Sigmoid colon (tissue), 7 donors: ENCODE data around the gene SUN2. TPM values are rescaled to one million over a fixed set of nuclear protein-coding genes. Genes with fewer than 3 reads are reported as not detected.

Experiments
- DNase-seq: peaks from one replicate; pipeline ENCODE4 v3.0.0-alpha.2; 2019
- H3K27ac ChIP-seq, 4 donors: fragments of 200-600 bp; sonication (generic); one replicate each; pipeline ENCODE4 v1.5.1; 2016 to 2019; ENCODE audit warnings: mild to moderate bottlenecking in 1 of 4
- H3K27me3 ChIP-seq, 3 donors: fragments of 200-600 bp; sonication (generic); one replicate each; pipeline ENCODE4 v1.5.1; 2019; ENCODE audit warnings: mild to moderate bottlenecking in 1 of 3
- H3K36me3 ChIP-seq, 4 donors: fragments of 200-600 bp; sonication (generic); one replicate each; pipeline ENCODE4 v1.5.1; 2016 to 2019
- H3K4me1 ChIP-seq, 4 donors: fragments of 200-600 bp; sonication (generic); one replicate each; pipeline ENCODE4 v1.5.1; 2017 to 2019
- H3K4me3 ChIP-seq, 4 donors: fragments of 200-600 bp; sonication (generic); one replicate each; pipeline ENCODE4 v1.5.1; 2017 to 2019; ENCODE audit warnings: mild to moderate bottlenecking in 2 of 4, moderate library complexity in 1 of 4
- H3K9me3 ChIP-seq, 4 donors: fragments of 200-600 bp in 3 of 4; sonication (generic) in 3 of 4; one replicate each; pipeline versions ENCODE4 v1.5.1 to v1.6.1; 2013 to 2019
- CTCF ChIP-seq, 4 experiments: fragments of 450-650 bp in 3 of 4; fragments of 200-600 bp in 1 of 4; IDR thresholded peaks; one replicate each; pipeline ENCODE4 v1.5.1; 2016 to 2019; ENCODE audit warnings: antibody characterized with exemption in 4 of 4, mild to moderate bottlenecking in 3 of 4, moderate library complexity in 2 of 4
- EP300 ChIP-seq, 4 donors: sonication (generic); formaldehyde crosslinking; IDR thresholded peaks; one replicate each; pipeline ENCODE4 v1.6.1; 2017; ENCODE audit warnings: antibody characterized with exemption in 4 of 4
- POLR2A ChIP-seq, 2 donors: fragments of 450-650 bp; IDR thresholded peaks; one replicate each; pipeline ENCODE4 v1.6.1; 2016; ENCODE audit warnings: antibody characterized with exemption in 2 of 2, mild to moderate bottlenecking in 2 of 2, moderate library complexity in 2 of 2
- POLR2AphosphoS5 ChIP-seq, 4 donors: sonication (generic); formaldehyde crosslinking; IDR thresholded peaks; one replicate each; pipeline ENCODE4 v1.6.1; 2017; ENCODE audit warnings: antibody characterized with exemption in 4 of 4
- WGBS, 2 donors: extraction: QIAGEN DNeasy Blood & Tissue Kit; methylation state at CpG; one replicate each; pipeline ENCODE4 v1.1.7; 2013; 5-methylcytosine and 5-hydroxymethylcytosine counted together
- intact Hi-C: fragments of 100-400 bp; cut with DNase I; formaldehyde crosslinking; loops from one replicate; pipeline ENCODE4 v1.15.1; 2023
- polyA plus RNA-seq, 3 donors: library from polyadenylated mRNA; stranded (reverse); fragments of 200-250 nt; gene quantifications; one replicate each; pipeline ENCODE4 v1.2.3, GENCODE V29; 2013
- total RNA-seq, 4 donors: library from RNA; depleted of rRNA; stranded (reverse); fragments of >200 nt; gene quantifications; one replicate each; pipeline ENCODE4 v1.1.0, GENCODE V29; 2016
- donor health status: healthy with polysubstance abuse.
- donor health status: Bipolar disorder and iron deficiency.
- donor health status: healthy.

Gene SUN2
- total and polyA plus RNA-seq, 7 donors, result 9.2 to 319 (median 255) TPM

GRCh38 chr22:38719196-38719595 is 36.6 kb downstream of the SUN2 start:
- H3K27me3 ChIP-seq, result no peaks in the 10 kb centered on the region
- H3K4me1 ChIP-seq, result peaks cover 0 to 17% (median 12%) of the 10 kb centered on the region in 4 donors
- H3K27ac ChIP-seq, result peak overlapping the region in 3 of 4 donors; percentile 30 to 45 (median 41)
- H3K9me3 ChIP-seq, result no peaks in the 10 kb centered on the region
- WGBS, 2 donors, result 89 to 93% methylated on average over 6 of the region's 6 CpGs
- H3K36me3 ChIP-seq, result peaks cover 13 to 76% (median 34%) of the 10 kb centered on the region in 4 donors
- TF ChIP-seq POLR2AphosphoS5 (IDR thresholded peaks at IDR 0.05) (no peak), EP300 (IDR thresholded peaks at IDR 0.05) (no peak)
- intact Hi-C loops, result no loop called here
- peak; percentile 46 for DNase-seq
- H3K4me3 ChIP-seq, result no peak overlapping the region

GRCh38 chr22:38718414-38718813 is 37.4 kb downstream of the SUN2 start:
- Histone ChIP-seq H3K4me3 (no peak overlapping the region), H3K9me3 (no peaks in the 10 kb centered on the region), H3K27me3 (no peaks in the 10 kb centered on the region), H3K36me3 (peaks cover 8 to 68% (median 26%) of the 10 kb centered on the region in 4 donors), H3K27ac (peak overlapping the region; percentile 24 to 45 (median 36)), H3K4me1 (peaks cover 0 to 21% (median 15%) of the 10 kb centered on the region in 4 donors)
- 21 to 54% methylated on average over 6 of the region's 6 CpGs for WGBS, 2 donors
- TF ChIP-seq POLR2AphosphoS5 (IDR thresholded peaks at IDR 0.05) (peak in 2 of 4 donors; percentile 11 to 14), POLR2A (IDR thresholded peaks at IDR 0.05) (no peak), CTCF (IDR thresholded peaks at IDR 0.05) (peak; percentile 21 to 68 (median 58))
- intact Hi-C loops, result no loop called here
- peak; percentile 78 for DNase-seq

GRCh38 chr22:38717244-38717643 is 38.6 kb downstream of the SUN2 start:
- no peak overlapping the region for H3K4me3 ChIP-seq
- no peaks in the 10 kb centered on the region for H3K27me3 ChIP-seq
- peaks cover 8 to 62% (median 19%) of the 10 kb centered on the region in 4 donors for H3K36me3 ChIP-seq
- TF ChIP-seq CTCF (IDR thresholded peaks at IDR 0.05) (no peak), POLR2A (IDR thresholded peaks at IDR 0.05) (no peak), POLR2AphosphoS5 (IDR thresholded peaks at IDR 0.05) (no peak), EP300 (IDR thresholded peaks at IDR 0.05) (no peak)
- H3K4me1 ChIP-seq, result peaks cover 0 to 30% (median 19%) of the 10 kb centered on the region in 4 donors
- H3K9me3 ChIP-seq, result no peaks in the 10 kb centered on the region
- 87 to 94% methylated on average over 6 of the region's 6 CpGs for WGBS, 2 donors
- intact Hi-C loops, result no loop called here
- no peak overlapping the region for H3K27ac ChIP-seq
- DNase-seq, result peak; percentile 18

- Histone ChIP-seq H3K27me3 (no peaks in the 10 kb centered on the region), H3K27ac (no peak overlapping the region), H3K9me3 (no peaks in the 10 kb centered on the region), H3K4me1 (peaks cover 0 to 30% (median 19%) of the 10 kb centered on the region in 4 donors), H3K36me3 (peaks cover 8 to 62% (median 17%) of the 10 kb centered on the region in 4 donors), H3K4me3 (no peak overlapping the region)
- no peak for TF ChIP-seq POLR2A (IDR thresholded peaks at IDR 0.05)
- intact Hi-C loops, result no loop called here
- WGBS, 2 donors, result 91 to 96% methylated on average over 9 of the region's 9 CpGs
- DNase-seq, result no peak
Observed at GRCh38 chr22:38716826-38717225, 39.0 kb downstream of the SUN2 start.

- intact Hi-C loops, result no loop called here
- WGBS, 2 donors, result 97% methylated on average over 10 of the region's 10 CpGs
- H3K27ac ChIP-seq, result no peak overlapping the region
- H3K4me3 ChIP-seq, result no peak overlapping the region
- DNase-seq, result peak; percentile 28
- H3K9me3 ChIP-seq, result no peaks in the 10 kb centered on the region
- H3K36me3 ChIP-seq, result peaks cover 8 to 59% (median 17%) of the 10 kb centered on the region in 4 donors
- peaks cover 0 to 30% (median 19%) of the 10 kb centered on the region in 4 donors for H3K4me1 ChIP-seq
- TF ChIP-seq POLR2A (IDR thresholded peaks at IDR 0.05) (no peak), POLR2AphosphoS5 (IDR thresholded peaks at IDR 0.05) (no peak), EP300 (IDR thresholded peaks at IDR 0.05) (no peak), CTCF (IDR thresholded peaks at IDR 0.05) (no peak)
- H3K27me3 ChIP-seq, result no peaks in the 10 kb centered on the region
Observed at GRCh38 chr22:38716271-38716670, 39.5 kb downstream of the SUN2 start.

GRCh38 chr22:38715852-38716251 is 39.9 kb downstream of the SUN2 start:
- Histone ChIP-seq H3K36me3 (peaks cover 8 to 56% (median 16%) of the 10 kb centered on the region in 4 donors), H3K27me3 (no peaks in the 10 kb centered on the region), H3K27ac (no peak overlapping the region), H3K4me1 (peaks cover 0 to 30% (median 19%) of the 10 kb centered on the region in 4 donors), H3K9me3 (no peaks in the 10 kb centered on the region), H3K4me3 (no peak overlapping the region)
- intact Hi-C loops, result no loop called here
- no peak for TF ChIP-seq CTCF (IDR thresholded peaks at IDR 0.05)
- TF ChIP-seq POLR2AphosphoS5 (IDR thresholded peaks at IDR 0.05), result no peak
- no peak for TF ChIP-seq POLR2A (IDR thresholded peaks at IDR 0.05)
- TF ChIP-seq EP300 (IDR thresholded peaks at IDR 0.05), result no peak
- DNase-seq, result no peak
- WGBS, 2 donors, result 96% methylated on average over 15 of the region's 15 CpGs
